Epithelial cell of proximal tubule (primary cell): Measurements from ENCODE around the gene PCAT6. TPM values are rescaled to one million over a fixed set of nuclear protein-coding genes. Genes with fewer than 3 reads are reported as not detected.
"Not testable (repeated sequence)": the region's sequence is repeated elsewhere in the genome, so short reads cannot be mapped to it uniquely, and the experiment has no call there.

Experiments
- DNase-seq: peaks from one replicate; pipeline ENCODE4 v3.0.0-alpha.2; 2011; ENCODE audit warnings: low read depth
- H3K4me3 ChIP-seq: 2 replicates; pipeline ENCODE4 v1.5.1; 2011; ENCODE audit warnings: low read depth, mild to moderate bottlenecking, low read length
- CTCF ChIP-seq: conservative IDR thresholded peaks from 2 replicates; pipeline ENCODE4 v1.5.1; 2012; ENCODE audit warnings: low read depth, mild to moderate bottlenecking, low read length
- total RNA-seq: library from RNA; depleted of rRNA; stranded (reverse); fragments of >200 nt; gene quantifications from 2 replicates; pipeline ENCODE4 v1.2.3, GENCODE V29; 2015

Gene PCAT6
- total RNA-seq, 1 donor from 2014 or later: 0.17 TPM

- TF ChIP-seq CTCF: no peak
- DNase-seq: no peak
- H3K4me3 ChIP-seq: no peak overlapping the region
Measured at GRCh38 chr1:202791077-202791747, 19.5 kb upstream of the PCAT6 start.

DNA sequence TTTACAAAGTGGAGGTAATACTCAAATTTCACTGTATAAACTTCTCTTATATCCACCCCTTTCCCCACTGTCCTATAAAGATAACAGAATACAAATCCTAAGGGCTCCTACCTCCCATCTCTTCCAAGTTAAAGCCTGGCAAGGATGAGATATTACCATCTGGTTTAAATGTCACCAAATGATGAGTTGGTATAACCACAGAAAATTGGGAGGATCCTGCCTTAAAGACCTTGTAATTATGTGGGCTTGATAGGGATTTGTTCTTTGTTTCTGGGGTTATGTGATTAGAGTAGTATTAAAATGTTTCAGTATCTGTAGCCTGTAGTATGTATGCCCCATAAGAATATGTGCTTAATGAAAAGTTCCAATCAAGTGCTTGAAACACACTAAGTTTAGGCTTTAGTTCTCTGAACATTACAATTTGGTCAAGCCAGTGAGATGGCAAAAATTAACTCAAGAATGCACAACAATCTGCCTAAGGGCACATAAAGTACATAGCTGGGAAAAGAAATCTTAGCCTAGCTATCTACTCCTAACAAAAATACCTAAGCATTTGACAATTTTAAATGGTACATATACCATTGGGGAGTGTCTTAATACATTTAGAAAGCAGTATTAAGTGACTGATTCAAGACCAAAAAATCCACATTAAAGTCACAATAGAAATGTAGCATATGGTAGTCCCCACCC lies 16.6 kb upstream of the PCAT6 start:
- DNase-seq: no peak
- TF ChIP-seq CTCF: no peak
- no peak overlapping the region for H3K4me3 ChIP-seq

DNA sequence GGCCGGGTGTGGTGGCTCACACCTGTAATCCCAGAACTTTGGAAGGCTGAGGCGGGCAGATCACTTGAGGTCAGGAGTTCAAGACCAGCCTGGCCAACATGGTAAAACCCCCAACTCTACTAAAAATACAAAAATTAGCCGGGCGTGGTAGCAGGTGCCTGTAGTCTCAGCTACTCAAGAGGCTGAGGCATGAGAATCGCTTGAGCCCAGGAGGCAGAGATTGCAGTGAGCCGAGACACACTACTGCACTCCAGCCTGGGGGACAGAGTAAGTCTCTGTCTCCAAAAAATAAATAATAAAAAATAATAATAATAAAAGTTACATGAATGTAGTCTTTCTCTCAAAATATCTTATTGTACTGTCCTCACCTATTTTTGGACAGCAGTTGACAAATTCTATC lies 15.8 kb upstream of the PCAT6 start:
- H3K4me3 ChIP-seq, DNase-seq: not testable (repeated sequence)

- no peak for DNase-seq
- TF ChIP-seq CTCF: no peak
- no peak overlapping the region for H3K4me3 ChIP-seq
Measured at GRCh38 chr1:202796670-202797069, 14.1 kb upstream of the PCAT6 start.

DNA sequence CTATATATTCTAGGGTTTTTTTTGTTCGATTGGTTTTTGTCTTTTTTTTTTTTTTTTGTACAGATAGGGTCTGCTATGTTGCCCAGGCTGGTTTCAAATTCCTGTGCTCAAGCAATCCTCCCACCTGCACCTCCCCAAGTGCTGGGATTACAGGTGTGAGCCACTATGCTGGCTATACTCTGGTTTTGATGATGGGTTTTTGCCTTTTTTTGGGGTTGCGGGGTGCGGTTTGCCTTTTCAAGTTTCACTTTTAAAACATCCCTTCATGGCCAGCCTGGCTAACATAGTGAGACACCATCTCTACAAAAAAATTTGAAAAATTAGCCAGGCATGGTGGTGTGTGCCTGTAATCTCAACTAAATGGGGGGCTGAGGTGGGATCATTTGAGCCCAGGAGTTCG lies 12.5 kb upstream of the PCAT6 start:
- no peak for DNase-seq
- H3K4me3 ChIP-seq: no peak overlapping the region
- no peak for TF ChIP-seq CTCF

- TF ChIP-seq CTCF: no peak
- H3K4me3 ChIP-seq: no peak overlapping the region
- no peak for DNase-seq
Measured at GRCh38 chr1:202798792-202799331, 11.9 kb upstream of the PCAT6 start.

GRCh38 chr1:202800742-202801141 lies 10.0 kb upstream of the PCAT6 start:
- TF ChIP-seq CTCF: no peak
- no peak for DNase-seq
- H3K4me3 ChIP-seq: no peak overlapping the region
